ENCODE measurements around the gene BSG. TPM values are rescaled to one million over a fixed set of nuclear protein-coding genes. Genes with fewer than 3 reads are reported as not detected.
A peak's percentile ranks its signal among the peaks of the same experiment; 100 is the strongest.

The BSG gene
- total and polyA plus RNA-seq, 9 of the 15 experiments (the other 6 are each of a cell fraction or from before 2014, with no cell fraction given): 4.6 to 495 (median 187) TPM

DNA sequence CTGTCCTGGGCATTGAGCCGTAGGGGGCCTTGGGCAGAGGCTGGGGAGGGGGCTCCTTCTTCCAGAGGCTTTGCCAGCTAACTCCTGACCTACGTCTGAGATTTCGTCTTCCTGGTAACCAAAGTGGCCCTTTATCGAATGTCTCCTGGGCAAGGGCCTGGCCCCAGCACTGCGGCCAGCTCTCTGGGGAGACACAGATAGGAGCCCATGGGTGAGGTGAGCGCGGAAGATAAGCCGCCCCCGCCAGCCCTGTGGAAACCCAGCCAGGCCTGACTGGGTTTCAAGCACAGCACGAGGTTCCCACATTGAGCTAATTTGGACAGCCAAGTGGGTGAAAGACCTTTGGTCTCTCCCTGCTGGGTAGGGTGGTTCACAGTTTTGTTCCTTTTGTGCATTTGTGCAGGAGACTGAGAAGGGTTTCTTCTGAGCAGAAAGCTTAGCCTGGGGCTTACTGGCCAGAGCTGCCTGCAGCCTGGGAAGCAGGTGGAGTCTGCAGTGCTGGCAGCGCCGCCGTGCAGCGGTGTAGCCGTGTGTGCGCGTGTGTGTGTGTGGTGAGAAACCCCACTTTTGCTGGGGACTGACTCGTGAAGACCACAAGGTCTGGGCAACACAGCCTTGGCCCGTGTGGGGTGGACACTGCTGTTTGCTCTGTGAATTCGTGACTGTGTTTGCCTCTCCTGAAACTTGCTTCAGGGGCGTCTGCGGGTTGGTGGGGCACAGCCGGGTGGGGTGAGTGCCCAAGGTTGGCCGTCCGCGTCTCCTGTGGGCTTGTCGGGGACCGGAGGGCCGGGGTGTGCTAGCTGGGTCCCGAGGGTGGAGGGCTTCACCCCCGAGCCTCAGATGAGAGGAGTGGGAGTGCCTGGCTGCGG lies 2.5 kb downstream of the BSG start (continued):
- TF ChIP-seq, protein P1, sequence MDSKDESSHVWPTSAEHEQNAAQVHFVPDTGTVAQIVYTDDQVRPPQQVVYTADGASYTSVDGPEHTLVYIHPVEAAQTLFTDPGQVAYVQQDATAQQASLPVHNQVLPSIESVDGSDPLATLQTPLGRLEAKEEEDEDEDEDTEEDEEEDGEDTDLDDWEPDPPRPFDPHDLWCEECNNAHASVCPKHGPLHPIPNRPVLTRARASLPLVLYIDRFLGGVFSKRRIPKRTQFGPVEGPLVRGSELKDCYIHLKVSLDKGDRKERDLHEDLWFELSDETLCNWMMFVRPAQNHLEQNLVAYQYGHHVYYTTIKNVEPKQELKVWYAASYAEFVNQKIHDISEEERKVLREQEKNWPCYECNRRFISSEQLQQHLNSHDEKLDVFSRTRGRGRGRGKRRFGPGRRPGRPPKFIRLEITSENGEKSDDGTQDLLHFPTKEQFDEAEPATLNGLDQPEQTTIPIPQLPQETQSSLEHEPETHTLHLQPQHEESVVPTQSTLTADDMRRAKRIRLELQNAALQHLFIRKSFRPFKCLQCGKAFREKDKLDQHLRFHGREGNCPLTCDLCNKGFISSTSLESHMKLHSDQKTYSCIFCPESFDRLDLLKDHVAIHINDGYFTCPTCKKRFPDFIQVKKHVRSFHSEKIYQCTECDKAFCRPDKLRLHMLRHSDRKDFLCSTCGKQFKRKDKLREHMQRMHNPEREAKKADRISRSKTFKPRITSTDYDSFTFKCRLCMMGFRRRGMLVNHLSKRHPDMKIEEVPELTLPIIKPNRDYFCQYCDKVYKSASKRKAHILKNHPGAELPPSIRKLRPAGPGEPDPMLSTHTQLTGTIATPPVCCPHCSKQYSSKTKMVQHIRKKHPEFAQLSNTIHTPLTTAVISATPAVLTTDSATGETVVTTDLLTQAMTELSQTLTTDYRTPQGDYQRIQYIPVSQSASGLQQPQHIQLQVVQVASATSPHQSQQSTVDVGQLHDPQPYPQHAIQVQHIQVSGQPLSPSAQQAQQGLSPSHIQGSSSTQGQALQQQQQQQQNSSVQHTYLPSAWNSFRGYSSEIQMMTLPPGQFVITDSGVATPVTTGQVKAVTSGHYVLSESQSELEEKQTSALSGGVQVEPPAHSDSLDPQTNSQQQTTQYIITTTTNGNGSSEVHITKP (IDR thresholded peaks at IDR 0.05; ENCODE audit: partially characterized antibody): peak; percentile 45
- TF ChIP-seq MEF2A (IDR thresholded peaks at IDR 0.05; ENCODE audit: control insufficient read depth, low read depth, low read length) (peak; percentile 59; the same call in 1 of the 2 replicates), NR2C1 (IDR thresholded peaks at IDR 0.05) (no peak), NR2C1 (tag; IDR thresholded peaks at IDR 0.05) (peak; percentile 56; the same call in 1 of the 2 replicates), EP400 (IDR thresholded peaks at IDR 0.05) (peak; percentile 76), ZEB2 (IDR thresholded peaks at IDR 0.05) (peak; percentile 55; the same call in 1 of the 2 replicates), ZBTB7A (IDR thresholded peaks at IDR 0.05; ENCODE audit: borderline replicate concordance, control insufficient read depth, low read depth, low read length) (peak; percentile 61; the same call in 1 of the 2 replicates), CAMTA2 (CRISPR knock-in tag; conservative IDR thresholded peaks at IDR 0.05) (no peak), CHCHD3 (CRISPR knock-in tag; IDR thresholded peaks at IDR 0.05) (no peak), KDM5B (IDR thresholded peaks at IDR 0.05; ENCODE audit: insufficient replicate concordance, low read depth, low read length) (peak; percentile 25), PML (IDR thresholded peaks at IDR 0.05; ENCODE audit: low read length) (peak; percentile 97), NFE2L1 (tag; IDR thresholded peaks at IDR 0.05; ENCODE audit: borderline replicate concordance, low read depth) (no peak), PYGO2 (tag; IDR thresholded peaks at IDR 0.05) (0 out of 2 replicates have a peak, but pooled peaks have one; percentile 22), ZFX (CRISPR knock-in tag; IDR thresholded peaks at IDR 0.05) (peak; percentile 48; the same call in 1 of the 2 replicates), TAF1 (IDR thresholded peaks at IDR 0.05; ENCODE audit: control insufficient read depth, extremely low read depth, insufficient read depth, low read length, severe bottlenecking) (peak; percentile 58), HMGN3 (IDR thresholded peaks at IDR 0.05; ENCODE audit: borderline replicate concordance, extremely low read depth, insufficient read length, low read depth, low read length) (peak; percentile 100)
- TF ChIP-seq, protein P2, sequence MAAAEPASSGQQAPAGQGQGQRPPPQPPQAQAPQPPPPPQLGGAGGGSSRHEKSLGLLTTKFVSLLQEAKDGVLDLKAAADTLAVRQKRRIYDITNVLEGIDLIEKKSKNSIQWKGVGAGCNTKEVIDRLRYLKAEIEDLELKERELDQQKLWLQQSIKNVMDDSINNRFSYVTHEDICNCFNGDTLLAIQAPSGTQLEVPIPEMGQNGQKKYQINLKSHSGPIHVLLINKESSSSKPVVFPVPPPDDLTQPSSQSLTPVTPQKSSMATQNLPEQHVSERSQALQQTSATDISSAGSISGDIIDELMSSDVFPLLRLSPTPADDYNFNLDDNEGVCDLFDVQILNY (CRISPR knock-in tag; IDR thresholded peaks at IDR 0.05): no peak
- TF ChIP-seq, protein P3, sequence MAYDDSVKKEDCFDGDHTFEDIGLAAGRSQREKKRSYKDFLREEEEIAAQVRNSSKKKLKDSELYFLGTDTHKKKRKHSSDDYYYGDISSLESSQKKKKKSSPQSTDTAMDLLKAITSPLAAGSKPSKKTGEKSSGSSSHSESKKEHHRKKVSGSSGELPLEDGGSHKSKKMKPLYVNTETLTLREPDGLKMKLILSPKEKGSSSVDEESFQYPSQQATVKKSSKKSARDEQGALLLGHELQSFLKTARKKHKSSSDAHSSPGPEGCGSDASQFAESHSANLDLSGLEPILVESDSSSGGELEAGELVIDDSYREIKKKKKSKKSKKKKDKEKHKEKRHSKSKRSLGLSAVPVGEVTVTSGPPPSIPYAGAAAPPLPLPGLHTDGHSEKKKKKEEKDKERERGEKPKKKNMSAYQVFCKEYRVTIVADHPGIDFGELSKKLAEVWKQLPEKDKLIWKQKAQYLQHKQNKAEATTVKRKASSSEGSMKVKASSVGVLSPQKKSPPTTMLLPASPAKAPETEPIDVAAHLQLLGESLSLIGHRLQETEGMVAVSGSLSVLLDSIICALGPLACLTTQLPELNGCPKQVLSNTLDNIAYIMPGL (CRISPR knock-in tag; IDR thresholded peaks at IDR 0.05): peak; percentile 32; the same call in 1 of the 2 replicates
